Measurements from ENCODE around the gene FNTB.

FNTB gene

DNA sequence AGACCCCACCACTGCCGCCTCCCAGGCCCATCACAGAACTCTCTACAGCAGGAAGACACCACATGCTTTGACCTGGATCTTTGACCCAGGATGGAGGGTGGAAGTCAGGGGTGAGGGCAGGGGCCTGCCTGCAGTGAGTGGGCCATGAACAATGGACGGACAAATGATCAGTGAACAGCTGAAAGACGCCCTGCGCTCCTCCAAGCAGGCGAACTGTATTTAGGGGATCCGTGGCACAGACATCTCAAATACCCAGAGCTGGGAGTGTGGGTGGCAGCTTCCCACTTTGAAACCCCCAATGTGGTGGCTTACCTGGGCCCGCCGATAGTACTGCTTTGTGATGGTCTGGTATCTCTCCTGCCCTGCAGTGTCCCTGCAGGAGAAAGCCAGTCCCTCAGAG lies 35.4 kb upstream of the FNTB start:
- DNase-seq, result peak in 2 of 42 donors; percentile 21 to 39
- intact Hi-C loops (cut with DNase I), result no loop called here

DNA sequence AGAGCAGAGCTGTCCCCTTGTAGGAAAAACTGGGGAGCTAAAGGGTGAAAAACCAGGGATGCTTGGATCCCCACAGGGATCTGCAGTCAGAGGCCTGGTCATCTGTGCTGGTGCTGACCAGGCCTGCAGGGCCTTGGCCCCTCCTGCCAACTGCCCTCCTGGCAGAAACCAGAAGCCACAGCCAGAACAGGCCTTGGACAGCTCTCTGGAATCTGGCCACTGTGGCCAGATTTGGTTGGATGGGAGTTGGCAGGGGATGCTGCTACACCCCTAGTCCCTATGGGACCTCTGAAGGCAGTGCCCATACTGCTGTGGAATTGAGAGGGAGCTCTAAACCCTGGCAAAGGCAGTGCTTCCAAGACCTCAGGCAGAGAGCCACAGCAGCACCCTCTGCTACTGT lies 35.0 kb upstream of the FNTB start:
- intact Hi-C loops (cut with DNase I), result no loop called here
- DNase-seq, result peak in 2 of 42 donors; percentile 0 to 22

DNA sequence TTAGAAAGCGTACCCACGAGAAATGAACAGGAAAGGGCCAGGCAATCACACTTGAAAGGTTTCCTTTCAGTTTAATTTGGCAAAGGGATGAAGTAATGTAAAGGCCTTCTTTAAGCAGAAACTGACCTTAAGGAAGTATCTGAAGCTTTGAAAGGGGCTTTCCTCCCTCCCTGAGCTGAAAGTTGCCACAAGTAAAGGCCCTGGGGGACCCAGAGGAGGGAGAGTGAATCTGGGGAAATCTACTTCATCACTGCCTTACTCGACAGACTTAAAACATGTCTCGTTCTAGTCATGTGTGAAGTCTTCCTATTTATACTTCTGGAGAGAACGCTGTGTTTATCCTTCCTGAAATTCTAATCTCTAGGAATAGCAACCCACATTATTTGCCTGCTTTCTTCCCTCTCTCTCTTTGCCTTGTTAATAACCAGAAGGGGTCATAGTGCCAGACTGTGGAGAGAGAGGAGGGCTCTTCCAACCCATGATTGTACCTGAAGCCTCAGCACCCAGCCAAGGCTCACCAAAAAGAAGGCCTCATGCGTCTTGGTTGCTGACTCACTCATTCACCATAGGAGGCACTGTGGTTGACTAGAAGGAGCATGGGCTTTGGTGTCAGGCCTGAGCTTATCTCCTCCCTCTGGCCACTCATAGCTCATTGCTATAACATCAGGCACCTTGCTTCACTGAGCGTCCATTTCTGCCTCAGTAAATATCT lies 33.9 kb upstream of the FNTB start:
- peak in 1 of 42 donors; percentile 5 for DNase-seq
- intact Hi-C loops (cut with DNase I), result no loop called here

DNA sequence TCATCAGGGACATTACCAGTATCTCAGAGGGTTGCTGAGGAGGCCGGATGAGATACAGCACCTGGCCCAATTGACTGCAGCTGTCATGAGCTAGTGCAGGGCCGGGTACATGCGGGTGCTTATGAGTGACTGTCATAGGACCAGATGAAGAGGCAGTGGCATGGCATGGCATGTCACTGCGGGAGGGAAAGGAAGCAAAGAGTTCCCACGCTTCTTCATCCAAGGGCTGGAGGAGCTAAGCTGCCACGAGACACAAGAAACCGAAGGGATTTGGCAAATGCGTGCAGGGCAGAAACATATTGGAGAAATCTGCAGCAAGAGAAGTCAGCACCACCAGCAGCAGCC lies 33.4 kb upstream of the FNTB start:
- DNase-seq, result peak in 3 of 42 donors; percentile 7 to 36 (median 22)
- intact Hi-C loops (cut with DNase I), result no loop called here

DNA sequence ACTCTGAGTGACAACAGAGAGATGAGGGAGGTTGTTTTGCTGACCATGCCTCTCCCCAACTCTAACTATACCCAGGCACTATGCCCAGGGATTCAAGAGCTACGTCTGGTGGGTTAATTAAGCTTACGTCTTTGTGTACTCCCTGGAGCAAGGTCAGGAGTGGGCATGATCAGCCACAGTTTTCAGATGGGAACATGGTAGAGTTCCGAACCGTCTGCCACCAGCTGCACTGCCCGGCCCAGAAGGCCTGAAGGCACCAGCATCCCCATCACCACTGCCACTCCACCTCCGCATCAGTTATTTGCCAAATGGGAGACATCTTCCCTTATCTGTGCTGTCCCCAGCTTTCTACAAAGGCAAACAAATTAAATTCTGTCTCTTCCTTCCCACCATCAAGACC lies 33.0 kb upstream of the FNTB start:
- DNase-seq, result peak in 2 of 42 donors; percentile 13 to 17

DNA sequence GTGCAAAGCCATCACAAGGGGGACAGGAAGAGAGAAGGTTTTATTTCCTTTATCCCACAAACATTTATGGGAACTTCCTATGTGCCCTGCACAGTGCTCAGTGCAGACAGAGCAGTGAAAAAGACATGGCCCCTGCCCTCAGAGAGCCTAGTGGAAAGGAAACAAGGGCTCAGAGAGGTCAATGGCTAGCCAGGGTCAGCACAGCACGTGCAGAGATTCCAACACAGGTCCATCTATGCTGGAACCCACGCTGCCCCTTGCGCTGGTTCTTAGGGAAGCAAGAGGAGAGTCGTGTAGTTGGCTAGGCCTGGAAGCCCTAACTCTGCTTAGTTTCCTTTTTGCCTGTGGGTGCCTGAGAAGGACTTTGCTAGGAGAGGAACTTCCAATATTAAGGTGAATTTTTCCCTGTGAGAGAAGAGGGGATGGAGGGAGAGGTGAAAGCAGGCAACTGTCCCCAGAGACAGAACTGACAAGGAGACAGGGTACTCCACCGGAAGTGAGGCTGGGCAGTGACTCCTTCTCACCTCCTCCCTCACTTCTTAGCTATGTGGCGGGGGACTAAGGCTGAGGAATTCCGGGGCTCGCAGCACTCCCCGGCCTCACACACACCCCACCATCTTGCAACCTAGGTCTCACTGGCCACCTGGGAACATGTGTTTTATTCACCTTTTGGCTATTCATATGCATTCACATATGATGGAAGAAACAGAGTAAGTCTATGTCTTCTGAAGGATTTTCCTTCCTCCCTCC lies 32.0 kb upstream of the FNTB start:
- peak in 5 of 42 donors; percentile 5 to 44 (median 18) for DNase-seq

More for the DNA sequence above, 33.0 kb upstream of the FNTB start:
- intact Hi-C loops (cut with DNase I), result no loop called here

DNA sequence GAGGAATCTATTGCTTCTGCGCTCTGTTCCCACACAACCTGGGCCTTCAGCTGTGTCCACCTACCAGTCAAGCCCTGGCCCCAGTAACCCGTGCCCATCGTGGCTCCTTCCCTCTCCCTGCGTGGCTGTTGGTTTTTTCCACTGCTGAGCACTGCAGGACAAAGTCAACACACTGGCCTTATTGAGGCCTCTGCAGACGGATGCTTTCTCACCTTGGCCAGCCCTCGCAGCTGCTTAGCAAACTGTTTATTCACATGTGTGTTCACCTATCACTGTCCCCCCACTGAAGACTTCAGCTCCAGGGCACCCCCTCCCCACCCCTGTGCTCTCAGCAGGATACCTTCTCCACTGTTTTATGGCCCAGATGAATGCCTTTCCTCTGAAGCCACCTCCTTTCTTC lies 31.4 kb upstream of the FNTB start:
- intact Hi-C loops (cut with DNase I), result no loop called here
- DNase-seq, result peak in 5 of 42 donors; percentile 10 to 36 (median 23)

More for the DNA sequence above, 32.0 kb upstream of the FNTB start:
- intact Hi-C loops (cut with DNase I), result no loop called here

DNA sequence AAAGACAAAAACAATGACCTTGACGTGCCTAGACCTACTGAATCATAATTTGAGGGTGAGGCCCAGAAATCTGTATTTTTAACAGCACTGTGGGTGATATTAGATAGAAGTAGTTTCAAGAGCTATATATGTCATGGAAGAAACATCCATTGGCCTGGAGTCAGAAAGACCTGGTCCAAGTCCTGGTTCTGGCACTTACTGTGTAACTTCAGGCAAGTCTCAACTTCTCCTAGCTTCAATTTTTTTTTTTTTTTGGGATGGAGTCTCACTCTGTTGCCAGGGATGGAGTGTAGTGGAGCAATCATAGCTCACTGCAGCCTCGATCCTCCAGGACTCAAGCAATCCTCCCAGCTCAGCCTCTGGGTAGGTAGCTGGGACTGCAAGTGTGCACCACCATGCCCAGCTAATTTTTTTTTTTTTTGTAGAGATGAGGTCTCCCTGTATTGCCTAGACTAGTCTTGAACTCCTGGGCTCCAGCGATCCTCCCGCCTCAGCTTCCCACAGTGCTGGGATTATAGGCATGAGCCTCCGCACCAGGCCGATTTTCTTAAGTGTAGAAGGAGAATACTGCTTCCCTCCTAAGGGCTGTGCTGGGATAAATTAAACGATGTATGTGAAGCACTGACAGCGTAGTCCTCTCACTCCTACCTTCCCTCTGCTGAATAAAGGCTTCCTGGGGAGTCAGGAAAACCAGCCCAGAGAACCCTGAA lies 29.8 kb upstream of the FNTB start:
- intact Hi-C loops (cut with DNase I), result no loop called here

DNA sequence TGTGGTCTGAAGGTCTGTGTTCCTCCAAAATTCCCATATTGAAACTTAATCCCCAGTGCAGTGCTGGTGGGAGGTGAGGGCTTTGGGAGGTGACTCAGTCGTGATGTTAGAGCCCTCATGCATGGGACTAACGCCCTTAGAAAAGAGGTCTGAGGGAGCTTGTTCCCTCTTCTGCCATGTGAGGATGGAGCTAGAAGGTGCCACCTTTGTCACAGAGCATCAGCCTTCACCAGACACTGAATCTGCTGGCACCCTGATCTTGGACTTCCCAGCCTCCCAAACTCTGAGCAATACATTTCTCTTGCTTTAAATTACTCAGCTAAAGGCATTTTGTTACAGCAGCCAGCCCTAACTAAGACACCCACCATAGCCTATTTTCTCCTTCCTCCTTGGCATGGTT lies 28.5 kb upstream of the FNTB start:
- no peak for DNase-seq
- intact Hi-C loops (cut with DNase I), result no loop called here

More for the DNA sequence above, 29.8 kb upstream of the FNTB start:
- DNase-seq, result peak in 9 of 42 donors; percentile 2 to 64 (median 30)

DNA sequence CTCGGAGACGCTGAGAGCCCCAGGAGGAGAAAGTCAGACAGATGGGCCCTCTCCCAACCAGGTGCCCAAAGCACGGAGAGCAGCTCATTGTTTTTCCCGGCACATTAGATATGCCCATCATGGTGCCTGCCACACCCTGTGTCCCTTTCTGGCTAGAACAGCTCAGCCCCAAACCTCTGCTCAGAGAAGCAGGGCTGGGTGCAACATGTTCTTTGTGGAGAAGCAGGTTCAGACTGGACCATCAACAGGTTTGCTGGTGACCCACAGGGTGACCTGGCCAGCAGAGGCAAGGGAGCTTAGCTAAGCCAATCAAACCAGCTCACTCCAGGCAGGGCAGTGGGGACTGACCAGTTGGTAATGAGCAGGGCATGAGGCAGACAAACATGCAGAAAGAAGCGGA lies 28.0 kb upstream of the FNTB start:
- no peak for DNase-seq
- intact Hi-C loops (cut with DNase I), result no loop called here

DNA sequence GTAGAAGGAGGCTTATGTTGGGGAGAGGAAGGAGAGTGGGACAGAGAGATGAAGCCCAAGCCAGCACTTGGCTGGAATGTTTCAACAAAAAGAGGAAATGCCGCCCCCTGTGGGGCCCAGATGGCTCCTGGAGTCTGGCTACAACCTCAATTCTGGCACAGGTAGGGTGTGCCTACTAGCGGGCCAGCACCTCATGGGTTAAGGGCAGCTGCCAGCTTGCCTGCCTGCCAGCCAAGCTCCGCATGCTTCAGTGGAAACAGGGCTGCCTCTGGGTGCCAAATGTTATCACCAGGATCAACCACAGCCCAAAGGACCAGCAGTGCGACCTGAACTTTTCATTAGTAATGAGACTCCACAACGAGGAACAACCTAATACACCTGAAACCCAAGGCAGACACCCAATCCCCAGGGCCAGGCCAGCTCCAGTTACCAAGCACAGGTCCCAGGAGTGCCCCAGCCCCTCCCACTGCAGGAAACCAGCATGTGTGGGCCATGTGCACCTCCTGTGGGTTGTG lies 25.9 kb upstream of the FNTB start:
- intact Hi-C loops (cut with DNase I), result loop anchor here (10.0 kb wide), 1 partner anchor 46 kb away; the partner anchor contains the start of gene CHURC1
- no peak for DNase-seq

DNA sequence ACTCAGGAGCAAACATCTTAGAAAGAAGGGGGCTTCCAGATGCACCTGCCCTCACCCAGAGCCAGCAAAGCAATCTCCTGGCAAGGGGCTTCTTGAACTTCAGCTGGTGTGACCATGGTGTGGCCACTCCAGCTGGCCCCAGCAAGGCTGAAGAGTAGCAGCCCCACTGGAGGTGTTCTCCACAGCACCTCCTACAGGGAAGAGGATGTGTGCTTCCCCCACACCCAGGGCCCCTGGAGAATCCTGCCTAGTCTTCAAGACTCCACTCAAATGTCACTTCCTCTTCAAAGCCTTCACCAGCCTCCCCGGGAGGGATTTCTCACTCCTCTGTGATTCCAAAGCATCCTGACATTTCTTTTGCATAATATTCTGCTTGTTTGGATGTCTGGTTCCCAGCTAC lies 23.1 kb upstream of the FNTB start:
- intact Hi-C loops (cut with DNase I), result loop anchor here (10.0 kb wide), 1 partner anchor 49 kb away; the partner anchor contains the start of gene CHURC1
- peak in 2 of 42 donors; percentile 32 to 41 for DNase-seq

DNA sequence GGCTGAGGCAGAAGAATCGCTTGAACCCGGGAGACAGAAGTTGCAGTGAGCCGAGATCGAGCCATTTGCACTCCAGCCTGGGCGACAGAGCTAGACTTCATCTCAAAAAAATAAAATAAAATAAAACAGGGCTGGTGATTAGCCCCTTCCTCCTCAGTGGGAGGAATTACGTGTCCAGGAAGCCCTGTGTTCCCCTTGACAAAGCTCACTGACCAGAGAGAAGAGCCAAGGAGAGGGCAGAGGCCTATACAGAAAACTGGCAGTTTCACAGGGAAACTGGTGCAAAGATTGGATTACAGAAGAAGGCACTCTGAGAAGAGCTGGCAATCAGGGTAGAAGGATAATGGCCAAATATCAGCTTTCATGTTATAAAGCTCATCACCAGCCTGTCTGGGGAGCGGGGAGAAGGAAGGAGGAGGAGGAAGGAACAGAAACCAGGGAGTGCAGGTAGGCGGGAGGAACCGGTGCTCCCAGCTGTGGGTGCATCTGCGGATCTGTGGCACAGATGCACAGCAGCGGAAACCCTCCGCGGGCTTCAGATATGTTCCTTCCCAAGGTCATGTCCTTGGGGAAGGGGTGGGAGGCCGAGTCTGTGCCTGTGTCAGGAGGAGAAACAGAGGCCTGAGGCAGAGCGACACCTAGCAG lies 21.2 kb upstream of the FNTB start:
- intact Hi-C loops (cut with DNase I), result loop anchor here (10.0 kb wide), 1 partner anchor 51 kb away; the partner anchor contains the start of gene CHURC1
- DNase-seq, result peak in 40 of 42 donors; percentile 29 to 90 (median 66)

DNA sequence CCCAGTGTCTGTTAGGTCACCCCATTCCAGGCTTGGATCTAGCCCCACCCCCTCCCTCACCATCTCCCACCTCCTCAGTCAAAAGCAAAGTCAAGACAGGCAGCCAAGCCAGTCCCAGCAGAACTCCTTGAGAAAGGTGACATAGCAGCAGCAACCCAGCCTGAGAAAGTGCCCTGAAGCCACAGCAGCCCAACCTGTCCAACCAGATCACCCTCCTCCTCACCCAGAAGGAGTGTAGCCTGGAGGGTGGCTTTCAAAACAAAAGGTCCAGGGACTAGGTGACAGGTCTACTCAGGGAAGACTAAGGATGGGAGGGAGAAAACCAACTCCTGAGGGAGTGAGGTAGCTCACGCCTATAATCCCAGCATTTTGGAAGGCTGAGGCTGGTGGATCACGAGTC lies 19.7 kb upstream of the FNTB start:
- intact Hi-C loops (cut with DNase I), result loop anchor here (10.0 kb wide), 1 partner anchor 52 kb away; the partner anchor contains the start of gene CHURC1

DNA sequence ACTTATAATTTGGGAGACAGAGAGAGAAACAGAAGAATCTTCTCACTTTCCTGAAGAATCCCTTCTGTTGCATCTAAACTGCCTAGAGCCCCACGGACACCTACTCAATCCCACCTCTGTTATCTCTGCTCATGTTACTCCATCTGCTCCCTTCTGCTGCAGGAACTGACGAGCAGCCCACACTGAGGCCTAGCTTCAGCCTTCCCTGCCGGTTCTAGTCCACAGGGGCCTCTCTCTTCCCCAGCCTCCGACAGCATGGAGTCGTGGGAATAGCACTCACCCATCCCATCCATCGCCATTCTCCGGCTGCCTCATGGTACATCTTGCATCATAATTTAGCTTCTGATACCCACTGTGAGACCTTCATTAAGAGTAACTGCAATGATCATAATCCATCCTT lies 18.5 kb upstream of the FNTB start:
- DNase-seq, result peak in 4 of 42 donors; percentile 3 to 38 (median 23)
- intact Hi-C loops (cut with DNase I), result loop anchor here (10.0 kb wide), 1 partner anchor 53 kb away; the partner anchor contains the start of gene CHURC1

More for the DNA sequence above, 19.7 kb upstream of the FNTB start:
- DNase-seq, result no peak

DNA sequence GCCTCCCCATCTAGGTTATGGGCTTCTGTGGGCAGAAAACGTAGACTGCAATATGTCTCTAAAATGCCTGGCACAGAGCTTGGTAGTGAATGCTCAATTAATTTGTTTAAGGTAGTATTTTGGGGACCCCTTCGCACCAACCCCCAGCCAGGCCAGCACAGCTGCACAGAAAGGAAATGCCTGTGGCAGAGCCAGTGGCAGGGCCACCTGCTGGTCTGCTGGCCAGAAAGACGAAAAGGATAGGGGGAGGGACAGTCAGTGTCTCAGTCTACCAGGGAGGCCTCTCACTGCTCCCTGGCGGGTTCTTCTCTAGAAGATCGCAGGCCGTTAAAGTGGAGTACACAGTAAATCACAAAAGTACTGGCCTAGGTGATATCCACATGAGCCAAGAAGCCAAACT lies 18.0 kb upstream of the FNTB start:
- peak in 1 of 42 donors; percentile 3 for DNase-seq
- intact Hi-C loops (cut with DNase I), result loop anchor here (10.0 kb wide), 1 partner anchor 54 kb away; the partner anchor contains the start of gene CHURC1

DNA sequence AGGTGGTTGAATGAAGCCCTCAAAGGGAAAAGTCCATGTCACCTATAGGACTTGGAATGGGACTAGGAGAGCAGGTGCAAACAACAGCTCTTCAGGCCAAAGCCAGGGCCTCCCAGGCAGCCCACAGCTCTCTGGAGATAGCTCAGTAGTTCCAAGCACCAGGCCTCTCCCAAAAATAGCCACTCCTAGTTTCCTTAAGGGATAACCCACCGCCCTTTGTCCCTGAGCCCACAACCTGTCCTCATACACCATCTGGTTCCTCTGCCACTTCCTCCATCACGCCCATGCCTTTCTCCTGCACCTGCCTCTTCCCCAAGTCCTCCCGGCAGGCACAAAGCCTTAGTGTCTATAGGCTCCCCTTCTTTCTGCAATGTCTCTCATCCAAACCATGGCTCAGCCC lies 16.7 kb upstream of the FNTB start:
- intact Hi-C loops (cut with DNase I), result no loop called here
- DNase-seq, result no peak

DNA sequence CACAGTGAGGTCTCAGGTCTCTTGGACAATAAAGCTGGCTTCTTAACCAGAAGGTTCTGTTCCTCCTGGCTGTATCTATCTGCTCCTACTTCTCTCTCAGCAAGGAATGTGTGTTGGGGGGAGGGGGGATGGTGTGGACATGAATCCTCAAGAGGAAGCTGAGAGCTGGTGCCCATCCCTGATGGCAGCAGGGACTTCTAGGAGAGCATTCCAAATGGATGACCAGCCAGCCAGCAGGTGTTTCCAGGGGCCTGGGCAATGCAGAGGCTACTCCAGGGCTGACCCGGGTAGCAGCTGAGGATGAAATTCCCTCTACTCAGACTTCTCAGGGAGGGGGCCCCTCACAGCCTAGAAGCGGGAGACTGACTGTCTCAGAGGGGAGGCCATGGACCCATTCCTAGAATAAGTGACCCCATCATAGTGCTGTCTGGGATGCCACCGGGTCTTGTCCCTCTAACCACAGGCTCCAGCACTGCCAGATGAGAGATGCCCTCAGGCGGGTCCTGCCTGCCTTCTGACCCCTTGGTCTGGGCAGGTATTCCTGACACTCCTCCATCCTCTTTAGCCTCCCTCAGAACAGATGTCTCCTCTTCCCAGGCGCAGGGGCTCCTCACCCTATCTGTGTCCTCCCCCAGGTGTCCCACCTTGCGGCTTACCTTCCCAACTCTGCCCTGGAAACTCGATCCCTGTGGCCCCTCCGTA lies 15.8 kb upstream of the FNTB start:
- DNase-seq, result no peak
- intact Hi-C loops (cut with DNase I), result no loop called here

All from head of caudate nucleus (tissue), 42 donors.